GM12801 (cell line): Measurements from ENCODE around the gene HMX2.

Source experiments
- CTCF ChIP-seq: IDR thresholded peaks from one replicate; pipeline ENCODE4 v1.5.1; 2011; ENCODE audit warnings: control low read depth; ENCODE audit not compliant: insufficient read length; ENCODE audit errors: extremely low read depth

HMX2 gene

GRCh38 chr10:123134915-123135414 lies 13.0 kb upstream of the HMX2 start:
- no peak for TF ChIP-seq CTCF

- no peak for TF ChIP-seq CTCF
These were observed 12.4 kb upstream of the HMX2 start, which contains the start of gene HMX3 for GRCh38 chr10:123135415-123136141. HMX3 (plus strand) TSS chr10:123135970; CDS start chr10:123136051, 81 bp downstream.

- no peak for TF ChIP-seq CTCF
These were observed 11.6 kb upstream of the HMX2 start for GRCh38 chr10:123136221-123136805.

GRCh38 chr10:123136806-123137642 lies 10.9 kb upstream of the HMX2 start:
- TF ChIP-seq CTCF, result no peak

GRCh38 chr10:123139165-123139520 lies 8.8 kb upstream of the HMX2 start:
- TF ChIP-seq CTCF, result no peak

GRCh38 chr10:123139521-123140163 lies 8.3 kb upstream of the HMX2 start:
- no peak for TF ChIP-seq CTCF
